HG02798 (cell line): ENCODE results near the gene SYNDIG1.

Experiments
- ATAC-seq: cut with Tn5 transposase; IDR thresholded peaks from one replicate; pipeline ENCODE4 v1.9.1; 2021; ENCODE audit warnings: mild to moderate bottlenecking; ENCODE audit not compliant: unreplicated experiment, poor library complexity

SYNDIG1 gene

GRCh38 chr20:24445510-24446170 is 23.8 kb upstream of the SYNDIG1 start:
- no peak for ATAC-seq

- ATAC-seq, result no peak
Observed at GRCh38 chr20:24446811-24447210, 22.6 kb upstream of the SYNDIG1 start.

DNA sequence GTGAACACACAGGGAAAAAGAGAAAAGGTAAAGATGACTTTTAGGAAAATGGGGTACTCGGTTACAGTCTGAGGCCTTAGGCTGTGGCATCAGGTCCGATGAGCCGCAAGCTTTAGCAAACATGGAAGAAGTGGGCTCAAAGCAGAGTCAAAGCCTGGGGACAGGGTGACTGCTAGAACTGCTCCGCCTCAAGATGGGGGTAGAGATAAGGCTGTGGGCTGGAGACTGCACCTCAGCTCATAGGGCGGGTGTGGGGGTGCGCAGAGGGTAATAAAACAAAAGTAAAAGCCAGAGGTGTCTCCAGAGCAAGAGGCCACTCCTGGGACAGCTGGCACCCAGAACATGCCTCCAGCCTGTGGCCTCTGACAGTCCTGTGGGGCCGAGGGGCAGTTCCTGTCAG is 21.3 kb upstream of the SYNDIG1 start:
- ATAC-seq, result no peak

DNA sequence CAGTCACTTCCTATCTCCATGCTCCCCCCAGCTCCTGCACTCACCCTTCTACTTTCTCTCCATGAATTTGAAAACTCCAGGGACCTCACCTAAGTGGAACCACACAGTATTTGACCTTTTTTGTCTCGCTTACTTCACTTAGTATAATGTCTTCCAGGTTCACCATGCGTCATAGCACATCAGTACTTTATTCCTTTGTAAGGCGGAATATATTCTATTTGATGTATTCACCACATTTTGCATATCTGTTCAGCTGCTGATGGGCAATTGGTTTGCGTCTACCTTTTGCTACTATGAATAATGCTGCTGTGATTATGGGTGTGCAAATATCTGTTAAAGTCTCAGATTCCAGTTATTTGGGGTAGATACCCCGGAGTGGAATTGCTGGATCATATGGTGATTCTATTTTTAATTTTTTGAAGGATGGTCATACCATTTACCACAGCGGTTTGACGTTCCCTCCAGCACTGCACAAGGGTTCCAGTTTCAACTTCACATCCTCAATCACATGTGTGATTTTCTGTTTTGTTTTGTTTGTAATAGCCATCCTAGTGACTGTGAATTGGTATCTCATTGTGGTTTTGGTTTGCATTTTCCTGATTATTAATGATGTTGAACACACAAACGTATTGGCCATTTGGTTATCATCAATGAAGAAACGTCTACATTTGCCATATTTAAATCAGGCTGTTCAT is 20.3 kb upstream of the SYNDIG1 start:
- ATAC-seq, result no peak

DNA sequence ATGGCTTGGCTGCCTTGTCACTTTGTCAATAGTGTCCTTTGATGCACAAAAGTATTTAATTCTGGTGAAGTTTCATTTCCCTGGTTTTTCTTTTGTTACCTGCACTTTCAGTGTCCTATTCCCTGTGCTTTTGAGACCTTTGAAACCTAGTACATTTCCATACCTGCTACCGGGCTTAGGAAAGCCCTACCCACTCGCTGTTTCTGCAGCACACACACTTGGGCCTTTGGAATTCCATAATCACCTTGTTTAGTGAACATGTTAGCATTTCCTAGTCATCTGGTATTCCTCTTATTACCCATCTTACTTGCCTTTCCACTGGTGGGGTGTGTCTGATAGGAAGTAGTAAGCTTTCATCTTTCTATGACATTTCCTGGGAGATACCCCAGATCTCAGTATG is 19.3 kb upstream of the SYNDIG1 start:
- no peak for ATAC-seq

DNA sequence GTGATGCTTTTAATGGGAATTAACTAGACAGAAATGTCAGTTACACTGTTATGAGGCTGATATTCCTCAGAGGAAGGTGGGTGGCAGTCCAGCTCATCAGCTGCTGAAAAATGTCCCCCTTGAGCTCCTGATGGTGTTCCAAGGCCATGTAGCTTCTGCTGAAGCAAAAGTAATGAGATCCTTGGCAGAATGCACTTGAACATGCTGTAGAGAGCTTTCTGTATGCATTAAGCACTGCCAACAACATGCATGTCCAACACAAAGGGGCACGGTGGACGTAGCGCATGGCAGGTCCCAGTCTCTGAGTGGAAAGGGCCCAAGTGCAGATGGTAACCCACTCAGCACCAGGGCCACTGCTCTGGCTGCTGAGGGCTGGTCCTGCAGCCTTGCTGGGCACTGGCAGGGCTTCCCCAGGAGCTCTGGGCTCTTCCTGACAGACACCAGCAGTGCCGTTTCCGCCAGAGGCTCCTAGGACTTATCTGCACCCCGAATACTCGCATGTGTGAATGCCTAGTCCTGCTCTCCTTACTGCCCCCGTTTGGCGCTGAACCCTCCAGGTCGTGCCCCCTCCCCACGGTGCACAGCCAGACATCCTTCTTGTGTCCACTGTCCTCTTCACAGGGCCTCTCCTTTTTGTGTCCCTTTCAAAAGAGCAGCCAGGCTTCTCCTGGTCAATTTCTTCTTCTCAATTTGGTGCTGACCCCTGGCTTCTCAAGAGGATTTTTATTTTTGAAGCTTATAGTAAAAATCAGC is 18.6 kb upstream of the SYNDIG1 start:
- no peak for ATAC-seq

DNA sequence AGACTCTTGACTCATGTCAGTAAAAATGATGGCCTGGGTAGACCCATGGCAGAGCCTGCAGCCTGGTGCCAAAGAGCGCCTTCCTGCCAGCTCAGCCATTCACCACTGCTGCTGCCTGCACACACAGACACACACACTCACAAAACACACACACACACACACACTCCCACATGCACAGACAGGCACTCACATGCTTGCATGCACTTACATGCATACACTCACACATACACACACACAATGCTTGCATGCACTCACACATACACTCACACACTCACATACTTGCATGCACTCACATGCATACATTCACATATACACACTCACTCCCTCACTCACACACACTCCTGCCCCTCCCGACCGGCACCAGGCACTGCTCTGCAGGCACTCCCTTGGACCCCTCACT is 18.0 kb upstream of the SYNDIG1 start:
- ATAC-seq, result no peak

DNA sequence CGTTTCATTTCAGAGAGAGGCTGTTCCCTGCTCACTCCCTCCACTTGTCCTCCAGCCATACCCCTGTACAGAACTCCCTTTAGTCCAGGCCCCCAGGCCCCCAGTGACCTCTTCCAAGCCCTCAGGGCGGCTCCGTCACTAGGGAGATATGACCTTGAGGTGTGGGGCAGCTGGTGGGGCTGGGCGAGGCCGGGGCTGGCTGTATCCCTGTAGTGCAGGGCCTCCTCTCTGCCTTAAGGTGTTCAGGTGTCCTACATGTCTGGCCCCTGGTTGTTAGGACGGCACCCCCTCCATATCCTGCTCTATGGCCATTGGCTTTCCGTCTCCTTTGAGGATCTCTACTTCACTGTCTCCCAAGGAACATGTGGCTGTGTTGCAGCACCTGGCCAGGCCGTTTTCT is 17.4 kb upstream of the SYNDIG1 start:
- ATAC-seq, result no peak

DNA sequence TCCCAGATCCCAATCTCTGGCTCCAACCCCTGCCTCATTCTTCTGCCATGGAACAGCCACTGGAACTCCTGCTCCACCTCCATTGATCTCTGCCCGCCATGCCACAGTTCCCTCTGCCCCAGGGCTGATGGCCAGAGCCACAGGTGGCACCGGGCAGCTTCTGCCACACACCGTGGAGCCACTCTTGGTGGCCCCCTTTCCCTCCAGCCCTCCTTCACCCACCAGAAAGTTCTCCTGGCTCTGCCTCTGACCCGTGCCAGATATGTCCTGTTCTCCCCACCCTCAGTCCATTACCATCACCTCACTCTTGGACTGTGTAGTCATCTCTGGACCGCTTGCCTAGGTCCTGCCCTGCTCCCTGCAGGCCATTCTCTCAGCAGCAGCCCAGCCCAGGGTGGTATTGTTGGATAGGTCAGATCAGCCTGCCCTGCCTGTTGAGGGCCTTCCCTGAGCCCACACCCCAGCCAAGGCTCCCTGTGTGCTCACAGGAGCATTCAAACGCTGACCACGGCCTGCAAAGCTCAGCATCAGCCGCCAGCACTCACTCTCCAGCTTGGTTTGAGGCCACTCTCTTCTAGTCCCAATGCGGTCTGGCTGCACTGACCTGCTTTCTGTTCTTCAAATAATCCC is 16.8 kb upstream of the SYNDIG1 start:
- ATAC-seq, result no peak

DNA sequence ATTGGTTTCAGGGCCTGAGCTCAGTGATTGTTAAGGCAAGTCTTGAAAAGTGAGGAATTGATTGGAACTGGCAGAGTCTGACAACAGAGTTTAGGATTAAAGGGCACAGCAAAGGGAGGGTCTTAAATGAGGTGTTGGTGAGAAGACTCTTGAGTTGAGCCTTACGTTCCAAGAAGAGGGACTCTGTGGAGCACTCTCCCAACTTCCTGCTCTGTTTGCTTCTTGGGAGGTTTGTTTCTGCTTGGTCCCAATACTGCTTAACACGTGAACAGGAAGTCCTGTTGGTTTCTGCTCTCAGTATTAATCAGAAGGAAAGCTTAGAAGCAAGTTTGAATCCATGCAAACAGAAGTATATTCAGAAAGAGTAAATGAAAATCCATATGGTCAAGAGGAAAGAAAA is 15.6 kb upstream of the SYNDIG1 start:
- no peak for ATAC-seq

DNA sequence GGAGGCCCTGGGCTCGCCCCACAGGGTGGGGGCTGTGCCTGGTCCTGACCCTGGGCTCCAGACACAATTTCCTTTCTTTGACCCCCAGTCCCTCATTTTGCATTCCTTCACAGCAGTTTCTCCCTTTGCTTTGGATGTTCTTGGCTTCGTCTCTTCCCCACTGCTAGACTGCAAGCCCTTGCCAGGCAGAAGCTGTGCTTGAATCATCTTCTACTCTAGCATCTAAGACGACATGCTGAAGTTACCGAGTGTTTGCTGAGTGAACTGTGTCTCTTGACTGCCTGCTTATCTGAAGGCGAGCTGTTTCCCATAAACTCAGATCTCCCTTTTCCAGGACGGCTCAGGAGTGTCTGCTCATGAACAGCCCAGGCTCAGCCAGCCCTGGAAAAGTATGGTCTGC is 14.3 kb upstream of the SYNDIG1 start:
- no peak for ATAC-seq

- no peak for ATAC-seq
Observed at GRCh38 chr20:24456398-24456781, 13.0 kb upstream of the SYNDIG1 start.

GRCh38 chr20:24458436-24458835 is 11.0 kb upstream of the SYNDIG1 start:
- ATAC-seq, result no peak

DNA sequence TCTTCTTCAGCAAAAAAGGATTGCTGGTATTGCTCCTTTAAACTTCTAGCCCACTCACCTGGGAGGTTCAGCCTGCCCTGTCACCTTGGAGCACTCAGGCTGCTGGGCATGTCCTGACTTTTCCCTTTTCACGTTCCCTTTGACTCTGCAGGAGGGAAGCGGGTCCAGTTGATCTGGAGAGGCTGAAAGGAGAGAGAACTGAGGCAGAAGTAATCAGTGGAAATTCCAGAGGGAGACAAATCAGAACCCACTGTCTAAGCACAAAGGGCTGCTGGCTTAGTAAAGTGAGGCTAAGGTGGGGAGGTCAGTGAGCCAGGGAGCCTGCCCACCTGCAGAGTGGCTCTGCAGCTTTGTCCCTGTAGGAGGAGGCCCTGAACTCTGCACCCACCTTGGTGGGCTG is 9.7 kb upstream of the SYNDIG1 start:
- no peak for ATAC-seq

- ATAC-seq, result no peak
Observed at GRCh38 chr20:24460712-24461111, 8.7 kb upstream of the SYNDIG1 start.

GRCh38 chr20:24461848-24462247 is 7.6 kb upstream of the SYNDIG1 start:
- no peak for ATAC-seq

DNA sequence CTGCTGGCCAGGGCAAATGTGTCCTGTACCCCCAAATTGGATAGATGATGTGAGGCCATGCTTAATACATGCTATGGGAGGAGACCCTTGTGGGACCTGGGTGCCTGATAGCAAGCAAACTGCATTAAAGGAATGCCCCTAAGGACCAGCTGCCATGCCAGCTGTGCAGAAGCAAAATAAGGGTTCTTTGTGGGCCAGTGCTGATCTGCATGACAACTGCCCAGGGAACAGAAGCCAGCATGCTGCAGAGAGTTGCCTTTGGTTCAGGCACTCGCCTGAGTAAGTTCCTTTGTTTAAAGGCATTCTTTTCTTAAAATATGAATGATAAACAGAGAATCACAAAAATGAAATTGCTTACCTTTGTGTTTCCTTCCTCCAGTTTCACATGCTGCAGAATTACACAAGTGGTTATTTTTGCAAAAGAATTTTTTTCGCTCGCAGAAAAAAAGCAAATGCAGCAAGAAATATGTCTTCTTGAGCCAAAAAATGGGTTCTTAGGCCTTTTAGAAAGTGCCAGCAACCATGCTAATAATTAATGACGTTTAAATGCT is 6.9 kb upstream of the SYNDIG1 start:
- ATAC-seq, result no peak

- ATAC-seq, result no peak
Observed at GRCh38 chr20:24465159-24465558, 4.3 kb upstream of the SYNDIG1 start.

GRCh38 chr20:24465730-24466129 is 3.7 kb upstream of the SYNDIG1 start:
- no peak for ATAC-seq

DNA sequence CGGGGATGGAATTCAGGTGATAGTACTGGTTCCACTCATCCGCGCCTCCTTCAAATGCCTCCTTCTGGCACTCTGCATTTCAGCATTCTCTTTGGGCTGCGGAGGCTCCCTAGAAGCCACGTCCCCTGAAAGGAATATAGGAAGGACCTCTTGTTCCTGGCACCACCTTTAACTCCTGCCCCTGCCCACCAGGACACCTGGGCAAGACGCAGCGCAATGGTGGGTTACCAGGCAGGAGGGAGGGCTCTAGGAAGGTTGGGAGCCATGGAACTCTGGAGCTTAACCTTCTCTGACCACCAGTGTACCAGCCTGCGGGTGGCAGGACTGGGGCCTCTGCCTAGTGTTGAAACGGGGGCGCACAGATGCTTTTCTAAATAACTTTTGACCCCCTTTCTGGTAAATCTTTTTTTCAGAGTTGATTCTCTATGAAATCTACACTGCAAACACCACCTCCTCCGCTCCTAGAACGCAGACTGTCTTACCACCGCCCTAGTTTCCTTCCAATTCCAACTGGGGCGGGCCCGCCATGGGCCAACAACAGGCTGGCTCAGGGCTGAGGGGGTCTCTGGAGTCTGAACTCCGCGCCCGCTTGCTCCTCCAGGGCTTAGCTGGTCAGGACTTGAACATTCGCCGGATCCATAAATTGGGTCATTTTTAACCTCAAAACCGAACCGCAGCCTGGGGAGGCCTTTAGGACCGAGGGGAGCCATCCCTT is 871 bp upstream of the SYNDIG1 start:
- ATAC-seq, result no peak
